ENCODE measurements around the gene PTPRT.

- no peak for TF ChIP-seq POLR2A (IDR thresholded peaks at IDR 0.05)
- no peak for TF ChIP-seq CTCF (IDR thresholded peaks at IDR 0.05)
Observed at GRCh38 chr20:42744756-42745465, 444.8 kb downstream of the PTPRT start.
